CD4-positive, alpha-beta T cell (primary cell): ENCODE measurements around the gene RBM39. TPM values are rescaled to one million over a fixed set of nuclear protein-coding genes. Genes with fewer than 3 reads are reported as not detected.
"Not testable (repeated sequence)": the region's sequence is repeated elsewhere in the genome, so short reads cannot be mapped to it uniquely, and the experiment has no call there.

Source experiments
- ATAC-seq: fragments of 200-7000 bp; cut with Tn5 transposase; one replicate; pipeline ENCODE4 v1.10.0; 2022; ENCODE audit warnings: mild to moderate bottlenecking; ENCODE audit not compliant: poor library complexity
- CTCF ChIA-PET: fragments of 350-600 bp; sonication (Branson Sonifier 250); formaldehyde crosslinking; loops from one replicate; lab custom pipeline; 2021; ENCODE audit warnings: antibody characterized with exemption, inconsistent platforms; lab: Charles Lee
- POLR2A ChIA-PET: fragments of 350-600 bp; sonication (Branson Sonifier 250); formaldehyde crosslinking; loops from one replicate; lab custom pipeline; 2021; ENCODE audit warnings: antibody characterized with exemption, inconsistent platforms; lab: Charles Lee
- DNase-seq, 14 experiments: peaks; one replicate each; pipeline ENCODE4 v3.0.0-alpha.2; 2013 to 2020; ENCODE audit warnings: mixed read lengths in 2 of 14
- H3K27ac ChIP-seq, 2 donors: one replicate each; pipeline versions ENCODE4 v1.5.1 to v1.7.0; 2013; ENCODE audit warnings: low read length in 2 of 2, low read depth in 1 of 2, mild to moderate bottlenecking in 1 of 2
- H3K27me3 ChIP-seq, 2 experiments: 1 replicate in 1 of 2; 2 replicates in 1 of 2; pipeline versions ENCODE4 v1.6.1 to v1.7.0; 2013; ENCODE audit warnings: low read length in 2 of 2, control low read depth in 1 of 2, mild to moderate bottlenecking in 1 of 2, moderate library complexity in 1 of 2; ENCODE audit not compliant: insufficient read depth in 2 of 2, control insufficient read depth in 1 of 2
- H3K36me3 ChIP-seq: one replicate; pipeline ENCODE4 v1.6.1; 2013; ENCODE audit warnings: low read length, control low read depth; ENCODE audit not compliant: insufficient read depth
- H3K4me1 ChIP-seq: one replicate; pipeline ENCODE4 v1.6.1; 2013; ENCODE audit warnings: low read length, control low read depth; ENCODE audit not compliant: insufficient read depth
- H3K4me3 ChIP-seq: one replicate; pipeline ENCODE4 v1.5.1; 2013; ENCODE audit warnings: mild to moderate bottlenecking, low read length, moderate library complexity
- H3K9me3 ChIP-seq, 2 experiments: 1 replicate in 1 of 2; 2 replicates in 1 of 2; pipeline versions ENCODE4 v1.6.1 to v1.7.0; 2013; ENCODE audit warnings: low read length in 2 of 2, mild to moderate bottlenecking in 2 of 2, control low read depth in 1 of 2, moderate library complexity in 1 of 2; ENCODE audit not compliant: control insufficient read depth in 1 of 2, insufficient read depth in 1 of 2
- H3K27ac Mint-ChIP-seq: one replicate; pipeline ENCODE4 v1.8.0; 2020; ENCODE audit warnings: mixed read lengths
- H3K27me3 Mint-ChIP-seq: one replicate; pipeline ENCODE4 v1.8.0; 2021; ENCODE audit warnings: mixed read lengths
- H3K36me3 Mint-ChIP-seq: one replicate; pipeline ENCODE4 v1.8.0; 2021; ENCODE audit warnings: low read depth, mixed read lengths
- H3K4me1 Mint-ChIP-seq: one replicate; pipeline ENCODE4 v1.8.0; 2021; ENCODE audit warnings: low read depth, mixed read lengths
- H3K4me3 Mint-ChIP-seq: one replicate; pipeline ENCODE4 v1.8.0; 2020; ENCODE audit warnings: mild to moderate bottlenecking, mixed read lengths
- H3K9me3 Mint-ChIP-seq: one replicate; pipeline ENCODE4 v1.8.0; 2020; ENCODE audit warnings: mixed read lengths
- CTCF ChIP-seq: fragments of 200-600 bp; IDR thresholded peaks from one replicate; pipeline ENCODE4 v1.8.0; 2022; ENCODE audit warnings: antibody characterized with exemption, mild to moderate bottlenecking
- intact Hi-C, 2 experiments: fragments of 100-400 bp; cut with DNase I in 1 of 2; cut with micrococcal nuclease in 1 of 2; formaldehyde crosslinking; loops; one replicate each; pipeline versions ENCODE4 v1.15.1 to v1.9.0; 2023 to 2025; cut with DNase I, micrococcal nuclease
- total RNA-seq, 174 experiments: library from RNA in 2 of 174; stranded (reverse) in 2 of 174; gene quantifications; one replicate each; pipeline ENCODE4 v1.2.3 and lab custom pipeline; 2021 to 2026

The RBM39 gene
- total RNA-seq, 2 experiments from 2014 or later, result 1,057 to 1,091 TPM

GRCh38 chr20:35709259-35709658 is 32.8 kb downstream of the RBM39 start:
- Mint-ChIP-seq H3K36me3 (peaks cover 96% of the 10 kb centered on the region), H3K4me3 (no peak overlapping the region), H3K9me3 (no peaks in the 10 kb centered on the region), H3K27me3 (no peaks in the 10 kb centered on the region), H3K27ac (peak overlapping the region; percentile 45), H3K4me1 (peaks cover 63% of the 10 kb centered on the region)
- ChIA-PET POLR2A (interaction anchor here (1.5 to 4.0 kb wide), 2 partner anchors 9 to 63 kb away, joined by 3 to 27 read pairs; partner anchors contain the start of genes NFS1, PHF20 and ROMO1), CTCF (interaction anchor here (0.9 to 1.1 kb wide), 3 partner anchors 10 to 245 kb away, joined by 3 read pairs; partner anchors contain the start of gene SCAND1)
- peaks cover 96% of the 10 kb centered on the region for H3K36me3 ChIP-seq
- no peaks in the 10 kb centered on the region for H3K9me3 ChIP-seq
- H3K27ac ChIP-seq, result no peak overlapping the region
- DNase-seq, result peak in 1 of 14 experiments; percentile 4
- TF ChIP-seq CTCF, result no peak
- ATAC-seq, result no peak
- H3K27me3 ChIP-seq, result no peaks in the 10 kb centered on the region
- no peak overlapping the region for H3K4me3 ChIP-seq
- intact Hi-C loops, result no loop called here
- peaks cover 18% of the 10 kb centered on the region for H3K4me1 ChIP-seq

GRCh38 chr20:35708502-35708901 is 33.6 kb downstream of the RBM39 start:
- Histone ChIP-seq H3K4me1 (peaks cover 16% of the 10 kb centered on the region), H3K9me3 (no peaks in the 10 kb centered on the region), H3K4me3 (no peak overlapping the region), H3K27ac (no peak overlapping the region), H3K27me3 (no peaks in the 10 kb centered on the region), H3K36me3 (peaks cover 96% of the 10 kb centered on the region)
- DNase-seq (no peak), ATAC-seq (no peak)
- Mint-ChIP-seq H3K36me3 (peaks cover 96% of the 10 kb centered on the region), H3K27me3 (no peaks in the 10 kb centered on the region), H3K4me1 (peaks cover 55% of the 10 kb centered on the region), H3K27ac (no peak overlapping the region), H3K4me3 (no peak overlapping the region), H3K9me3 (no peaks in the 10 kb centered on the region)
- POLR2A ChIA-PET, result interaction anchor here (1.0 to 1.5 kb wide), 3 partner anchors 9 to 34 kb away, joined by 3 to 8 read pairs (median 5); partner anchors contain the start of genes NFS1, RBM39 and ROMO1
- intact Hi-C loops, result no loop called here
- no peak for TF ChIP-seq CTCF
- CTCF ChIA-PET, result interaction anchor here (1.0 to 1.5 kb wide), 4 partner anchors 9 to 246 kb away, joined by 3 to 5 read pairs (median 4); partner anchors contain the start of genes NFS1, ROMO1 and SCAND1

GRCh38 chr20:35706591-35707529 is 35.2 kb downstream of the RBM39 start:
- H3K4me1 ChIP-seq, H3K27me3 Mint-ChIP-seq, H3K27ac Mint-ChIP-seq, H3K27me3 ChIP-seq, H3K27ac ChIP-seq, DNase-seq, H3K9me3 ChIP-seq, ATAC-seq, intact Hi-C loops, H3K9me3 Mint-ChIP-seq, H3K4me3 Mint-ChIP-seq, H3K4me3 ChIP-seq: not testable (repeated sequence)
- ChIA-PET POLR2A (interaction anchor here (0.9 to 7.8 kb wide), 9 partner anchors 9 to 96 kb away, joined by 3 to 125 read pairs (median 3); partner anchors contain the start of genes CPNE1, RBM12 and RBM39), CTCF (interaction anchor here (1.5 kb wide), 1 partner anchor 12 kb away, joined by 4 read pairs; no protein-coding TSS in a partner anchor)
- peaks cover 50% of the 10 kb centered on the region for H3K4me1 Mint-ChIP-seq
- H3K36me3 Mint-ChIP-seq, result peaks cover 99% of the 10 kb centered on the region
- H3K36me3 ChIP-seq, result peaks cover 99% of the 10 kb centered on the region

- H3K4me3 Mint-ChIP-seq, H3K27ac ChIP-seq, H3K27me3 Mint-ChIP-seq, intact Hi-C loops, H3K4me3 ChIP-seq, H3K9me3 ChIP-seq, H3K27me3 ChIP-seq, DNase-seq, H3K27ac Mint-ChIP-seq, H3K9me3 Mint-ChIP-seq, H3K4me1 ChIP-seq, ATAC-seq: not testable (repeated sequence)
- H3K36me3 Mint-ChIP-seq, result peaks cover 93% of the 10 kb centered on the region
- peaks cover 94% of the 10 kb centered on the region for H3K36me3 ChIP-seq
- H3K4me1 Mint-ChIP-seq, result peaks cover 47% of the 10 kb centered on the region
- ChIA-PET POLR2A (interaction anchor here (0.9 to 7.8 kb wide), 3 partner anchors 10 to 97 kb away, joined by 3 to 125 read pairs (median 6); partner anchors contain the start of gene RBM39), CTCF (interaction anchor here (0.5 to 1.2 kb wide), 2 partner anchors 80 to 105 kb away, joined by 3 to 4 read pairs; no protein-coding TSS in a partner anchor)
These were observed 36.2 kb downstream of the RBM39 start for GRCh38 chr20:35705894-35706293.
